Thyroid gland (tissue), 4 donors: Measurements from ENCODE around the gene SORCS2.

Source experiments
- CTCF ChIP-seq, 6 experiments: fragments of 200-600 bp in 3 of 6; fragments of 450-650 bp in 3 of 6; sonication (generic) in 3 of 6; IDR thresholded peaks; one replicate each; pipeline ENCODE4 v1.5.1; 2016 to 2019; ENCODE audit warnings: antibody characterized with exemption in 6 of 6, mild to moderate bottlenecking in 2 of 6, inconsistent platforms in 1 of 6, moderate library complexity in 1 of 6
- POLR2A ChIP-seq, 2 donors: fragments of 450-650 bp; IDR thresholded peaks; one replicate each; pipeline ENCODE4 v1.6.1; 2017; ENCODE audit warnings: antibody characterized with exemption in 2 of 2, mild to moderate bottlenecking in 2 of 2, moderate library complexity in 1 of 2

- TF ChIP-seq CTCF (IDR thresholded peaks at IDR 0.05) (no peak), POLR2A (IDR thresholded peaks at IDR 0.05) (no peak)
Observed at GRCh38 chr4:7458066-7458425, 265.7 kb downstream of the SORCS2 start.
